GM04504 (cell line): ENCODE results near the gene EIF4G1.
"Not testable (repeated sequence)": the region's sequence is repeated elsewhere in the genome, so short reads cannot be mapped to it uniquely, and the experiment has no call there.

Experiments used
- DNase-seq: peaks from one replicate; pipeline ENCODE4 v3.0.0-alpha.2; 2012; ENCODE audit warnings: low read depth

The EIF4G1 gene

GRCh38 chr3:184314363-184314699 is at the start of gene EIF4G1:
EIF4G1 (plus strand) TSS chr3:184314606; CDS start chr3:184315797, 1,191 bp downstream.
- DNase-seq = peak; percentile 85

- DNase-seq = not testable (repeated sequence)
Measured at GRCh38 chr3:184267249-184267648, 47.2 kb upstream of the EIF4G1 start.

DNA sequence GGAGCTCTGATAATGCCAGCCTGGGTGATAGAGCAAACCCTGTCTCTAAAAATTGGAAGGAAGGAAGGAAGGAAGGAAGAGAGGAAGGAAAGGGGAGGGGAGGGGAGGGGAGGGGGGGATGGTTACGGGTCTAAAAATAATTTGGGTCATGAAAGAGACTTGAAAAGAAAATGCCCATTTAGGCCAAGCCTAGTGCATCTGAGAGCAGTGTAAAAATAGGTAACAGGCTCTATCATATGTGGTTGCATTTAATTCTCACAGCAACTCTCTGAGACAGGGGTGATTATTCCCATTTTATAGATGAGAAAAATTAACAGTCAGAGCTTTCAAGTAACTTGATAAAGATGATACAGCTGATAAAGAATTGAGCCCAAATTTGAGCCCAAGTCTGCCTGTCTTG is 42.1 kb upstream of the EIF4G1 start:
- no peak for DNase-seq

DNA sequence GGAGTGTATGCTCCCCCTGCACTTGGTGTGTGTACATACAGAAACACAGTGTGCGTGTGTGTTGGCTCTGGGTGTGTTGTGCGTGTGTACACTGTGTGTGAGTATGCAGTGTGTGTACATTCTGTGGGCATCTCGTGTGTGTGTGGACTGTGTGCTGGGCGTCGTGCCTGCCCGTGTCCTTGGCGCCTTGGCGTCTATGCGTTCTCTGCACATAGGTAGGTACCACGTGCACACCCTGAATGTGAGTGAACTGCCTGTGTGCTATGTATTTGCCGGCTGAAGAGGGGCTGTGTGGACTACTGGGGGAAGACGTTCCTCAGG is 39.1 kb upstream of the EIF4G1 start:
- no peak for DNase-seq

DNA sequence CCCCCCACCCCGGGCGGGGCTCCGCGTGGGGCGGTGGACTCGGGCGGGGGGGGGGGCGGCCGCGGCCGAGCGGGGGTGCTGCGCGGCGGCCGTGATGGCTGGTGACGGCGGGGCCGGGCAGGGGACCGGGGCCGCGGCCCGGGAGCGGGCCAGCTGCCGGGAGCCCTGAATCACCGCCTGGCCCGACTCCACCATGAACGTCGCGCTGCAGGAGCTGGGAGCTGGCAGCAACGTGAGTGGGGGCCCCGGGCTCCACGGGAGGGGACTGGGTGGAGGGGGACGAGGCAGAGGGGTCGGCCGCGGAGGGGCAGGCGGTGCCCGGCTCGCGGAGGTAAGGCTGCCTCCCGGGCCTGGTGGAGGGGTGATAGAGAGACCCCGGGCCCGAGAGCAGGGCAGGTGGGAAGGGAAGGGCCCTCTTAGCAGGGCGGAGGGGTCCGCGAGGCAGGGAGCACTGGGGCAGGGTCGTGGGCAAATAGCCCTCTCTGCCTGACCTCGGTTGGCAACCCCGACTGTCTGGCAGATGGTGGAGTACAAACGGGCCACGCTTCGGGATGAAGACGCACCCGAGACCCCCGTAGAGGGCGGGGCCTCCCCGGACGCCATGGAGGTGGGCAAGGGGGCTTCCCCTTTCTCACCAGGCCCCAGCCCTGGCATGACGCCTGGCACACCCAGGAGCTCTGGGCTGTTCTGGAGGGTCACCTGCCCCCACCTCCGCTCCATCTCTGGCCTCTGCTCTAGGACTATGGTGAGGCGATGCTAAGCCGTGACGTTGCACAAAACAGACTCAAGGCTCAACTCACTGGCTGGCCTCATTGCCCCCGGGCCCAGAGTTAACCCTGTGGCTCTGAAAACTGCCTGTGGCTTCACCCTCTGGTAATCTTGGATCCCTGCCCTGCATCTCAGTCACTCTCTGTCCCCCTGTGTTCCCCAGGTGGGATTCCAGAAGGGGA is 38.2 kb upstream of the EIF4G1 start, which contains the start of gene ECE2:
Gene ECE2, plus strand, starts transcription at position 62 of the 950 bp plus-strand sequence. Its CDS starts 132 bp downstream, at position 194.
- DNase-seq = no peak

DNA sequence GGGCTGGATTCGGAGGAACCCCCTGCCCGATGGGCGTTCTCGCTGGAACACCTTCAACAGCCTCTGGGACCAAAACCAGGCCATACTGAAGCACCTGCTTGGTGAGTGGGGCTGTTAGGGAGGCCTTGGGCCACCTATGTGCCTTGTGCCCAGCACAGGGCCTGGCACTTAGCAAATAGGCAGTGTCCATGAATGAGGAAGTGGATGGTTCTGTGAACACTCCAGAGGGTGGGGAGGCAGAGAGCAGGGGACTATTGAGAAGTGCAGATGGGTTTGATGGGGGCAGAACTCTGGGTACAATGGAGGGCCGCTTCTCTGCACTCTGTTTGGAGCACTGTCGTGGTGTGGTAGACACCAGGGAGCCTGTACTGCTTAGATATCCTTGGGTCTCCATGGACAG is 37.0 kb upstream of the EIF4G1 start:
- no peak for DNase-seq

- no peak for DNase-seq
Measured at GRCh38 chr3:184282941-184283340, 31.5 kb upstream of the EIF4G1 start.

DNA sequence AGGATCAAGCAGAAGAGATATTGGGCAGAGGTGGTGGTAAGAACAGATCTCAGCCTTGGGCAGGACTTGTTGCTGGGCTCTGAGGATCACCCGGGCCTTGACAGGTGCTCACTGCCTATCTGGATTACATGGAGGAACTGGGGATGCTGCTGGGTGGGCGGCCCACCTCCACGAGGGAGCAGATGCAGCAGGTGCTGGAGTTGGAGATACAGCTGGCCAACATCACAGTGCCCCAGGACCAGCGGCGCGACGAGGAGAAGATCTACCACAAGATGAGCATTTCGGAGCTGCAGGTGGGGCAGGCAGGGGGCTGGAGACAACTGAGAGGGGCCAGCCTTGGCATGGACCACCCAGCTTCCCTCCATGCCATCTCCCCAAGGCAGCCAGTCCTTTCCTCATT is 30.7 kb upstream of the EIF4G1 start:
- DNase-seq = no peak

DNA sequence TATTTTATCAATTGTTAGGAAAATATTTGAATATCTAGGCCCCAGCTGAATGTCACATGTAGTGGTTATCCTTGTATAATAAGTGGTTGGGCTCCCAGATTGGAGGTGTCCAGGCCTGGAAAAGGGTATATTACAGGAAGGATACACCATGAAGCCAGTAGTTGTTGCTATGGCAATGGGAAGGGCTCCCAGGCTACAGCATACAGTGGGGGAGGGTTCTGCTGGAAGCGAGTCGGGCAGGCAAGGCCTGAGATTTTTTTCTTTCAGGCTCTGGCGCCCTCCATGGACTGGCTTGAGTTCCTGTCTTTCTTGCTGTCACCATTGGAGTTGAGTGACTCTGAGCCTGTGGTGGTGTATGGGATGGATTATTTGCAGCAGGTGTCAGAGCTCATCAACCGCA is 29.7 kb upstream of the EIF4G1 start:
- peak; percentile 57 for DNase-seq

DNA sequence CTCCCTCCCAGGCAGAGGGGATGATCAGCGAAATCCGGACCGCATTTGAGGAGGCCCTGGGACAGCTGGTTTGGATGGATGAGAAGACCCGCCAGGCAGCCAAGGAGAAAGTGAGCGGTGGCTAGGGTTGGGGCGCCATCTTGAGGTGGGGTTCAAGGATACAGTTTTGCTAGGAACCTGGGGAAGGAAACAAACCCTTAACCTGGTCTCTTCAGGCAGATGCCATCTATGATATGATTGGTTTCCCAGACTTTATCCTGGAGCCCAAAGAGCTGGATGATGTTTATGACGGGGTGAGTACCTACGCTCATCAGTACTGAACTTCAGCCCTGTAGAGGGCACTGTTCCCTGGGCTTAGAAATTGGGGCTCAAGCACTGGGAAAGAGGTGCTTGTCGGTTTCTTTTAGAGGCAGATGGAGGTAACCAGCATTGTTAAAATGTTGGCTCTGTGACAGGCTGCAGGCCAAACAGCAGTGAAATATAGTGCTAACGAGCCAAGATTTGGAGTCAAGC is 24.9 kb upstream of the EIF4G1 start:
- no peak for DNase-seq

- DNase-seq = no peak
Measured at GRCh38 chr3:184290331-184290730, 24.1 kb upstream of the EIF4G1 start.

DNA sequence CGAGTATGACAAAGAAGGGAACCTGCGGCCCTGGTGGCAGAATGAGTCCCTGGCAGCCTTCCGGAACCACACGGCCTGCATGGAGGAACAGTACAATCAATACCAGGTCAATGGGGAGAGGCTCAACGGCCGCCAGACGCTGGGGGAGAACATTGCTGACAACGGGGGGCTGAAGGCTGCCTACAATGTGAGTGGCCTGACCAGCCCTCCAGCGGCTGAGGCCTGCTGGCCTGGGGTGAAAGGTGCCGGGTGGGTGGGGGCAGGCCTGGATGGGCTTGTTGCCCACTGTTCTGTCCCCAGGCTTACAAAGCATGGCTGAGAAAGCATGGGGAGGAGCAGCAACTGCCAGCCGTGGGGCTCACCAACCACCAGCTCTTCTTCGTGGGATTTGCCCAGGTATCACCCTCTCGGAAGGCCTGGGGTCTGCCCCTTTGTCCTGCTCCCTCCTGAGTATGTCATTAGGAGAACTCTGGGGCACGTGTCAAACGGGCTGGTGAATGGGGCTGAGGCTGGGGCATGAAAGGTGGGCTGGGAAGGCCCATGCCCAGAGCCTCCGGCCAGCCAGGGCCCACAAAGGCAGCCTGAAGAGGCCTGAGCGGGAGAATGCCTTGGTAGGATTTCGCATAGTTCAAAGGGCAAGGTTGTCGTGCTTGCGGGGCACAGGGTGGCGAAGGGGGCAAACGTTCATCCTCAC is 23.2 kb upstream of the EIF4G1 start:
- DNase-seq = no peak

DNA sequence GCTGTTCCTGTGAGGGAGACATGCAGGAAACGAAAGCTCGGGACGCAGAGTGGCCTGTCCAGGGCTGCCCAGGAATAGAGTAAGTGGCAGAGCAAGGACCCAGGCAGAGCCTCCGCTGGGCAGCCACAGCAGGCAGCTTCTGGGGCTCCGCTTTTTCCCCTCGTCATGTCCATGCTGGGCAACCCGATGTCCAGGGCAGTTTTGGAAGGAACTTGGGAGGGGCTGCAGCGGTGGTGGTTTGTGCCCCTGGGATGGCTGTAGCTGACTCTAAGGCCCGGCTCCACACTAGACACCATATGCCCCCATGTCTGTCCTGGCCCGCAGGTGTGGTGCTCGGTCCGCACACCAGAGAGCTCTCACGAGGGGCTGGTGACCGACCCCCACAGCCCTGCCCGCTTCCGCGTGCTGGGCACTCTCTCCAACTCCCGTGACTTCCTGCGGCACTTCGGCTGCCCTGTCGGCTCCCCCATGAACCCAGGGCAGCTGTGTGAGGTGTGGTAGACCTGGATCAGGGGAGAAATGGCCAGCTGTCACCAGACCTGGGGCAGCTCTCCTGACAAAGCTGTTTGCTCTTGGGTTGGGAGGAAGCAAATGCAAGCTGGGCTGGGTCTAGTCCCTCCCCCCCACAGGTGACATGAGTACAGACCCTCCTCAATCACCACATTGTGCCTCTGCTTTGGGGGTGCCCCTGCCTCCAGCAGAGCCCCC is 22.5 kb upstream of the EIF4G1 start:
- DNase-seq = no peak

DNA sequence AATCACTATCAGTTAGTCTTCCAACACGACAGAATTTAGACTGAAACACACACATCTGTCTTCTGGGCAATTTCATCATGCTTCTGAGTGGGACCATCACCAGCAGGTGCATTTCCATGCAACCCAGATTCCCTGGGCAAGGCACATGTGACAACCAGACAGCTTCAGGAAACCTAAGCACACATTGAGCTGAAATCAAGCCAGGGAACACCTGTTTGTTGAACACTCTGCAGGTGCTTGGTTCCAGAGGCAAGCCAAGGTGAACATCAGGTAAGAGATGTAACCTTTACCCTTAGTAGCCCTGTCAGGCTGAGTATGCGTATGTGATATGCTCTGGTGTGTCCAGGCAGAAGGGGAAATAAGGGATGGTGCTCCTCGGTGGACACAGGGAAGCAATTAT is 18.6 kb upstream of the EIF4G1 start:
- DNase-seq = no peak

- DNase-seq = no peak
Measured at GRCh38 chr3:184296616-184297015, 17.8 kb upstream of the EIF4G1 start.

DNA sequence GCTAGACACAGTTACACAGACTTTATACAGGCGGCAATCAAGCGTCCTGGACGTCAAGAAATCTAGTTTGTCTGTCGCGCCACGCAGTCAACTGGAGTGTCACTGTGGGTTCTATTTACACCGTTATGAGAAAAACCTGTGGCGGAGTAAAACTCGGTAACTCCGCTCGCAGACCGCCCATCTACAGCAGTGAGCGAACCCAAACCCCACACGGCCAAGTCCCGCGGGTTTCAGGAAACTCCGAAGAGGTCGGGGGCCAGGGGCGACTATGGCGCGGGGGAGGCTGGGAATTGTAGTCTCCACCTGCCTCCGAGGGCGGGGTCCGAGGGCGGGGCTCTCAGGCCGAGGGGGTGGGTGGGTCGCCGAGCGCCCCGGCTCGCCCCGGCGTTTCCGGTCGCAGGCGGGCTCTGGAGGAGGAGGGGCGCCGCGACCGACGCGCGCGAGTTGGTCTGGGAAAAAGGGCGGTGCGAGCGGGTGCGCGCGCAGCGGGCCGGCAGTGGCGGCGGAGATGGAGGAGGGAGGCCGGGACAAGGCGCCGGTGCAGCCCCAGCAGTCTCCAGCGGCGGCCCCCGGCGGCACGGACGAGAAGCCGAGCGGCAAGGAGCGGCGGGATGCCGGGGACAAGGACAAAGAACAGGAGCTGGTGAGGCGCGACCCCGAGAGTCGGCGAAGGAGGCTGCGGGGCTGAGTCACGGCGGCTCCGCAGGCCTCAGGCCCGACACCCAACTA is 15.5 kb upstream of the EIF4G1 start, which contains the start of gene PSMD2:
Gene PSMD2, plus strand, starts transcription at position 483 of the 729 bp plus-strand sequence. Its CDS starts 26 bp downstream, at position 509.
- peak; percentile 93 for DNase-seq

DNA sequence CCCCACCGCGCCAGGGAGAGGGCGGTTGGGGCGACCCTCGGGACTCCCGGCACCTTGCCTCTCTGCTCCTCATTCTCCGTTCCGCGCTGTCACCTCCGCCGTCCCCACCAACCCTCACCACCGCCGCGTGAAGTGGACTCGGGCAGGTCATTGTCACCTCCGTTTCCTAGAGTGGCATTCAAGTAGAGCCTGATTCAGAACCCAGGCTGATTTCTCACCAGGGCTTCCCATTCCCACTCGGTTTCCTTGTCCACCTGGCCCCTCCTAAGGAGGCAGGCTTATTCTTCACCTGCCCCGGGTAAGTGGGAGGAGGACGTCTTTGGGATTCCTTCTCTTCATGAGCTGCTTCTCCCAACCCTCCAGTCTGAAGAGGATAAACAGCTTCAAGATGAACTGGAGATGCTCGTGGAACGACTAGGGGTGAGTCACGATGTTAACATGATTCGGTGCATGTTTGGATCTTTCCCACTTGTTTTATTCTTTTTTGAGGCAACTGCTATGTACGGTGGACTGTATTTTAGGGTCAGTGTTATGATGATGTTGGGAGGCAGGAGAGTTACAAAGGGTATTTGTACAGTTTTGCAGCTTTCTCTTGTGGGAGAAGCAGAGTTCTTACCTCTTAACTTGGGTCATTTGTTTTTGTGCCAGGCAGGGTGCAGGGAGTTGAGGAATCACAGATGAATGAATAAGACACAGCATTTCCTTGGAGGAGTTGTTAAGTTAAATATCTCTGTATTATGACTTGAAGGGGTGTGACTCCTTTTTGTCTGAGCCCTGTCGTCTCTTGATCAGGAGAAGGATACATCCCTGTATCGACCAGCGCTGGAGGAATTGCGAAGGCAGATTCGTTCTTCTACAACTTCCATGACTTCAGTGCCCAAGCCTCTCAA is 14.7 kb upstream of the EIF4G1 start:
- DNase-seq = no peak

DNA sequence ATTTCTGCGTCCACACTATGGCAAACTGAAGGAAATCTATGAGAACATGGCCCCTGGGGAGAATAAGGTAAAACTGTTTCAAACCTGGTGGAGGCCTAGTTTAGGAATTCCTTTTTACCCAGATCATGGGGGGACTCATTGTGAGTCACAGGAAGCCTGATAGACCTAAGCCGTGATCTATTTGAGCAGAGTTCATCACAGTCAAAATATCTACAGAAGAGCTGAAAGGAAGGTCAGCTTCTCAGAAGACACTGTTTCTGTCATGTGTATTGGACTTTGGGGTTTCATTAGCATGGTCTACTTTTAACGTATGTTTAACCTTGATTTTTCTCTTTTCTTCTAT is 14.1 kb upstream of the EIF4G1 start:
- DNase-seq = no peak

DNA sequence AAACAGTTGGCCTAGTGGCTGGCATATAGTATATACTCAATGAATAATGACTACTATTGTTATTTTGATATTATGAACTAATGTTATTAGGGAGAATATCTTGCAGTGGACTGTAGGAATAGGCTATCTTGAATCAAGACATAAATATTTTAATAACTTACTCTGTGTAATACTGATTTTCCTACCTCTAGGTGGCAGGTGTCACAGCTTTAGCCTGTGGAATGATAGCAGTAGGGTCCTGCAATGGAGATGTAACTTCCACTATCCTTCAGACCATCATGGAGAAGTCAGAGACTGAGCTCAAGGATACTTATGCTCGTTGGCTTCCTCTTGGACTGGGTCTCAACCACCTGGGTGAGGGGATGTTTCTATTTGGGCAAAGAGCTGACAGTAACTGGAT is 8.8 kb upstream of the EIF4G1 start:
- no peak for DNase-seq

- no peak for DNase-seq
Measured at GRCh38 chr3:184306341-184306972, 7.9 kb upstream of the EIF4G1 start.
